Natural killer cell (primary cell): ENCODE data around the gene ETF1. TPM values are rescaled to one million over a fixed set of nuclear protein-coding genes. Genes with fewer than 3 reads are reported as not detected.
A peak's percentile ranks its signal among the peaks of the same experiment; 100 is the strongest.

Source experiments
- ATAC-seq, 3 donors: fragments of 150-1000 bp in 2 of 3; fragments of 200-7000 bp in 1 of 3; cut with Tn5 transposase; 1 replicate in 1 of 3; 2 replicates in 2 of 3; pipeline ENCODE4 v1.10.0; 2021; ENCODE audit warnings: mild to moderate bottlenecking in 2 of 3, moderate library complexity in 2 of 3
- DNase-seq, 2 donors: peaks; one replicate each; pipeline versions ENCODE4 v3.0.0 to v3.0.0-alpha.2; 2013 to 2021; ENCODE audit warnings: mixed read lengths in 1 of 2
- H3K27ac ChIP-seq: one replicate; pipeline ENCODE4 v1.5.1; 2013; ENCODE audit warnings: mild to moderate bottlenecking, low read length
- H3K27me3 ChIP-seq: one replicate; pipeline ENCODE4 v1.6.1; 2013; ENCODE audit warnings: low read length; ENCODE audit not compliant: control insufficient read depth, insufficient read depth
- H3K36me3 ChIP-seq: one replicate; pipeline ENCODE4 v1.6.1; 2013; ENCODE audit warnings: low read length; ENCODE audit not compliant: control insufficient read depth, insufficient read depth
- H3K4me1 ChIP-seq: one replicate; pipeline ENCODE4 v1.6.1; 2013; ENCODE audit warnings: low read length; ENCODE audit not compliant: control insufficient read depth, insufficient read depth
- H3K4me3 ChIP-seq: one replicate; pipeline ENCODE4 v1.5.1; 2013; ENCODE audit warnings: low read length
- H3K9me3 ChIP-seq: one replicate; pipeline ENCODE4 v1.6.1; 2013; ENCODE audit warnings: low read length; ENCODE audit not compliant: control insufficient read depth, insufficient read depth
- H3K27ac Mint-ChIP-seq, 2 donors: one replicate each; pipeline ENCODE4 v1.8.0; 2022; ENCODE audit warnings: mild to moderate bottlenecking in 2 of 2, mixed read lengths in 2 of 2, moderate library complexity in 1 of 2
- H3K27me3 Mint-ChIP-seq, 2 donors: one replicate each; pipeline ENCODE4 v1.8.0; 2022; ENCODE audit warnings: low read depth in 2 of 2, mixed read lengths in 2 of 2
- H3K36me3 Mint-ChIP-seq: one replicate; pipeline ENCODE4 v1.8.0; 2022; ENCODE audit warnings: mixed read lengths
- H3K4me1 Mint-ChIP-seq, 2 donors: one replicate each; pipeline ENCODE4 v1.8.0; 2022; ENCODE audit warnings: mixed read lengths in 2 of 2
- H3K4me3 Mint-ChIP-seq: one replicate; pipeline ENCODE4 v1.8.0; 2022; ENCODE audit warnings: mild to moderate bottlenecking, moderate library complexity, mixed read lengths
- H3K9me3 Mint-ChIP-seq, 2 donors: one replicate each; pipeline ENCODE4 v1.8.0; 2022; ENCODE audit warnings: mixed read lengths in 2 of 2
- CTCF ChIP-seq: fragments of 200-600 bp; IDR thresholded peaks from one replicate; pipeline ENCODE4 v1.8.0; 2022; ENCODE audit warnings: antibody characterized with exemption
- WGBS: methylation state at CpG from one replicate; pipeline ENCODE4 v1.1.7; 2013; ENCODE audit warnings: missing lambda C conversion rate; ENCODE audit not compliant: insufficient coverage; 5-methylcytosine and 5-hydroxymethylcytosine counted together
- intact Hi-C: fragments of 100-400 bp; cut with micrococcal nuclease; formaldehyde crosslinking; loops from one replicate; pipeline ENCODE4 v1.14.2; 2022
- total RNA-seq, 4 donors: library from RNA; stranded (reverse); fragments of 120-200 nt in 1 of 4; gene quantifications; one replicate each; pipeline versions ENCODE4 v1.2.3 to v1.2.4, GENCODE V29; 2013 to 2022

Gene ETF1
- total RNA-seq, 3 donors from 2014 or later (not counting 1 experiment from before 2014, with no cell fraction given): 135 to 189 (median 136) TPM

- H3K27ac ChIP-seq: no peak overlapping the region
- 4% methylated on average over 93 of the region's 93 CpGs for WGBS
- DNase-seq (peak; percentile 75 to 94), ATAC-seq (peak; percentile 97 to 100 (median 99))
- peaks cover 16% of the 10 kb centered on the region for H3K4me1 ChIP-seq
- H3K9me3 Mint-ChIP-seq: no peaks in the 10 kb centered on the region
- H3K36me3 Mint-ChIP-seq: no peaks in the 10 kb centered on the region
- peaks cover 26% of the 10 kb centered on the region for H3K27me3 ChIP-seq
- H3K4me3 ChIP-seq: peak overlapping the region; percentile 47
- intact Hi-C loops: loop anchor here (1.0 to 10.0 kb wide), 2 partner anchors 27 to 53 kb away; partner anchors contain the start of genes EGR1 and ETF1
- peak overlapping the region; percentile 94 for H3K4me3 Mint-ChIP-seq
- peak overlapping the region; percentile 62 to 82 for H3K27ac Mint-ChIP-seq
- H3K36me3 ChIP-seq: no peaks in the 10 kb centered on the region
- peaks cover 15 to 18% of the 10 kb centered on the region in 2 donors for H3K27me3 Mint-ChIP-seq
- H3K4me1 Mint-ChIP-seq: peaks cover 5 to 10% of the 10 kb centered on the region in 2 donors
- TF ChIP-seq CTCF: no peak
- H3K9me3 ChIP-seq: no peaks in the 10 kb centered on the region
These were observed 51.1 kb downstream of the ETF1 start for GRCh38 chr5:138491669-138492559.

DNA sequence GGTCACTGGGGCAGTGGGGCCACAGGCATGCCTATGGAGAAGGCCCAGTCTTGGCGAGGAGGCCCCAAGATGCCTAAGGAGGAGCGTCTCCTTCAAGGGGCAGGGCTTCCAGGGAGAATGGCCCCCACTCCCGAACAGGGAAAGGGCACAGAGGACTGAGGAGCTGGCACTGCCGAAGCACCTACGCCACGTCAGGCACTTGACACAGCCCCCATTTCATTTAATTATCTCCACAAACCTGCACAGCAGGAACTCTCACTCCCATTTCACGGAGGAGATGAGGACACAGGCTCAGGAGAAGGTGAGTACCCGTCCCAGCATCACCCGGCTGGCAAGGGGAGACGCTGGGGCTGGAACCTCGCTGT lies 51.8 kb downstream of the ETF1 start:
- Histone ChIP-seq H3K27ac (no peak overlapping the region), H3K4me1 (peaks cover 16% of the 10 kb centered on the region), H3K36me3 (no peaks in the 10 kb centered on the region), H3K27me3 (peaks cover 26% of the 10 kb centered on the region), H3K4me3 (no peak overlapping the region), H3K9me3 (no peaks in the 10 kb centered on the region)
- H3K4me3 Mint-ChIP-seq: peak overlapping the region; percentile 42
- no peak for TF ChIP-seq CTCF
- no peaks in the 10 kb centered on the region for H3K9me3 Mint-ChIP-seq
- intact Hi-C loops: loop anchor here (10.0 kb wide), 1 partner anchor 54 kb away; the partner anchor contains the start of gene ETF1
- no peaks in the 10 kb centered on the region for H3K36me3 Mint-ChIP-seq
- peaks cover 15 to 21% of the 10 kb centered on the region in 2 donors for H3K27me3 Mint-ChIP-seq
- no peak overlapping the region for H3K27ac Mint-ChIP-seq
- H3K4me1 Mint-ChIP-seq: peaks cover 5 to 10% of the 10 kb centered on the region in 2 donors
- ATAC-seq (no peak), DNase-seq (peak in 1 of 2 donors; percentile 17)
- 65% methylated on average over 11 of the region's 11 CpGs for WGBS

GRCh38 chr5:138490648-138491283 lies 52.3 kb downstream of the ETF1 start:
- intact Hi-C loops: loop anchor here (10.0 kb wide), 1 partner anchor 54 kb away; the partner anchor contains the start of gene ETF1
- Mint-ChIP-seq H3K27me3 (peaks cover 15 to 21% of the 10 kb centered on the region in 2 donors), H3K9me3 (no peaks in the 10 kb centered on the region), H3K27ac (no peak overlapping the region), H3K4me1 (peaks cover 5 to 10% of the 10 kb centered on the region in 2 donors), H3K36me3 (no peaks in the 10 kb centered on the region), H3K4me3 (peak overlapping the region; percentile 42)
- 86% methylated on average over 12 of the region's 12 CpGs for WGBS
- Histone ChIP-seq H3K9me3 (no peaks in the 10 kb centered on the region), H3K4me1 (peaks cover 16% of the 10 kb centered on the region), H3K36me3 (no peaks in the 10 kb centered on the region), H3K27me3 (peaks cover 26% of the 10 kb centered on the region), H3K4me3 (no peak overlapping the region), H3K27ac (no peak overlapping the region)
- no peak for TF ChIP-seq CTCF
- no peak for ATAC-seq
- no peak for DNase-seq
